Activated B cell treated with CpG ODN at 0.5 μM for 24 hours (primary cell): ENCODE measurements around the gene HLA-DMB. TPM values are rescaled to one million over a fixed set of nuclear protein-coding genes. Genes with fewer than 3 reads are reported as not detected.

ENCODE experiments used
- ATAC-seq: fragments of 200-7000 bp; cut with Tn5 transposase; one replicate; pipeline ENCODE4 v1.10.0; 2021; ENCODE audit warnings: low read depth, mild to moderate bottlenecking, moderate library complexity
- CTCF ChIA-PET: fragments of 350-600 bp; sonication (Branson Sonifier 250); formaldehyde crosslinking; loops from one replicate; lab custom pipeline; 2021; ENCODE audit warnings: antibody characterized with exemption; lab: Charles Lee
- POLR2A ChIA-PET: fragments of 350-600 bp; sonication (Branson Sonifier 250); formaldehyde crosslinking; loops from one replicate; lab custom pipeline; 2021; ENCODE audit warnings: antibody characterized with exemption; lab: Charles Lee
- DNase-seq: peaks from one replicate; pipeline ENCODE4 v3.0.0; 2022
- H3K27ac Mint-ChIP-seq: one replicate; pipeline ENCODE4 v1.8.0; 2020; ENCODE audit warnings: mixed read lengths
- H3K27me3 Mint-ChIP-seq: one replicate; pipeline ENCODE4 v1.8.0; 2021; ENCODE audit warnings: mixed read lengths
- H3K36me3 Mint-ChIP-seq: one replicate; pipeline ENCODE4 v1.8.0; 2021; ENCODE audit warnings: low read depth, mixed read lengths
- H3K4me1 Mint-ChIP-seq: one replicate; pipeline ENCODE4 v1.8.0; 2021; ENCODE audit warnings: mixed read lengths
- H3K4me3 Mint-ChIP-seq: one replicate; pipeline ENCODE4 v1.8.0; 2020; ENCODE audit warnings: mild to moderate bottlenecking, mixed read lengths
- H3K9me3 Mint-ChIP-seq: one replicate; pipeline ENCODE4 v1.8.0; 2020; ENCODE audit warnings: mixed read lengths
- CTCF ChIP-seq: fragments of 200-600 bp; IDR thresholded peaks from one replicate; pipeline ENCODE4 v1.8.0; 2022; ENCODE audit warnings: antibody characterized with exemption, mild to moderate bottlenecking
- intact Hi-C: fragments of 100-400 bp; cut with micrococcal nuclease; formaldehyde crosslinking; loops from one replicate; pipeline ENCODE4 v1.15.1; 2024
- total RNA-seq: library from RNA; stranded (reverse); gene quantifications from 2 replicates; pipeline ENCODE4 v1.2.3, GENCODE V29; 2022

The HLA-DMB gene
- total RNA-seq, 1 donor from 2014 or later: 365 TPM

GRCh38 chr6:32938494-32938893 is 2.3 kb downstream of the HLA-DMB start:
- intact Hi-C loops: no loop called here
- Mint-ChIP-seq H3K27me3 (no peaks in the 10 kb centered on the region), H3K36me3 (peaks cover 69% of the 10 kb centered on the region), H3K4me3 (peak overlapping the region; percentile 77), H3K9me3 (no peaks in the 10 kb centered on the region), H3K4me1 (peaks cover 85% of the 10 kb centered on the region), H3K27ac (peak overlapping the region; percentile 79)
- DNase-seq (no peak), ATAC-seq (no peak)
- TF ChIP-seq CTCF: no peak
- POLR2A ChIA-PET: interaction anchor here (0.8 to 16.1 kb wide), 6 partner anchors 15 to 361 kb away, joined by 3 to 1150 read pairs (median 116); partner anchors contain the start of genes BRD2, HLA-DMA, PSMB9 and TAP1
- CTCF ChIA-PET: interaction anchor here (3.7 to 12.7 kb wide), 3 partner anchors 15 to 46 kb away, joined by 31 to 151 read pairs (median 86); partner anchors contain the start of genes BRD2 and HLA-DMA

- ATAC-seq (no peak), DNase-seq (no peak)
- no peak for TF ChIP-seq CTCF
- Mint-ChIP-seq H3K27me3 (no peaks in the 10 kb centered on the region), H3K27ac (peak overlapping the region; percentile 79), H3K4me1 (peaks cover 84% of the 10 kb centered on the region), H3K9me3 (no peaks in the 10 kb centered on the region), H3K4me3 (peak overlapping the region; percentile 77), H3K36me3 (peaks cover 70% of the 10 kb centered on the region)
- POLR2A ChIA-PET: interaction anchor here (1.2 to 16.1 kb wide), 4 partner anchors 16 to 96 kb away, joined by 3 to 1150 read pairs (median 336); partner anchors contain the start of genes BRD2 and HLA-DMA
- intact Hi-C loops: no loop called here
- CTCF ChIA-PET: interaction anchor here (0.9 to 12.7 kb wide), 5 partner anchors 12 to 99 kb away, joined by 3 to 151 read pairs (median 8); partner anchors contain the start of genes BRD2, HLA-DMA and TAP2
Observed at GRCh38 chr6:32937230-32937633, 3.6 kb downstream of the HLA-DMB start.

GRCh38 chr6:32936239-32937152 is 4.3 kb downstream of the HLA-DMB start:
- POLR2A ChIA-PET: interaction anchor here (0.5 to 16.1 kb wide), 11 partner anchors 6 to 80 kb away, joined by 3 to 1150 read pairs (median 8); partner anchors contain the start of genes BRD2, HLA-DMA and HLA-DMB
- CTCF ChIA-PET: interaction anchor here (1.0 to 12.7 kb wide), 8 partner anchors 10 to 51 kb away, joined by 3 to 151 read pairs (median 5); partner anchors contain the start of genes BRD2 and HLA-DMA
- intact Hi-C loops: no loop called here
- Mint-ChIP-seq H3K4me3 (peak overlapping the region; percentile 77), H3K4me1 (peaks cover 84% of the 10 kb centered on the region), H3K9me3 (no peaks in the 10 kb centered on the region), H3K36me3 (peaks cover 74% of the 10 kb centered on the region), H3K27ac (peak overlapping the region; percentile 79), H3K27me3 (no peaks in the 10 kb centered on the region)
- DNase-seq (no peak), ATAC-seq (no peak)
- no peak for TF ChIP-seq CTCF

- Mint-ChIP-seq H3K9me3 (no peaks in the 10 kb centered on the region), H3K4me3 (peak overlapping the region; percentile 19), H3K36me3 (peaks cover 70% of the 10 kb centered on the region), H3K27ac (peak overlapping the region; percentile 79), H3K4me1 (peaks cover 85% of the 10 kb centered on the region), H3K27me3 (no peaks in the 10 kb centered on the region)
- POLR2A ChIA-PET: interaction anchor here (0.7 to 16.1 kb wide), 10 partner anchors 7 to 50 kb away, joined by 3 to 1150 read pairs (median 22); partner anchors contain the start of genes BRD2, HLA-DMA and HLA-DMB
- no peak for DNase-seq
- intact Hi-C loops: no loop called here
- TF ChIP-seq CTCF: no peak
- CTCF ChIA-PET: interaction anchor here (1.0 to 12.7 kb wide), 6 partner anchors 9 to 50 kb away, joined by 3 to 151 read pairs (median 5); partner anchors contain the start of genes BRD2 and HLA-DMA
- no peak for ATAC-seq
Observed at GRCh38 chr6:32935551-32936238, 5.1 kb downstream of the HLA-DMB start.
